H9 (cell line): ENCODE results near the gene CEP41. TPM values are rescaled to one million over a fixed set of nuclear protein-coding genes. Genes with fewer than 3 reads are reported as not detected.

Experiments
- DNase-seq: peaks from one replicate; pipeline ENCODE4 v3.0.0-alpha.2; 2017
- H2AFZ ChIP-seq: one replicate; pipeline ENCODE4 v1.6.1; 2013; ENCODE audit warnings: mild to moderate bottlenecking, low read length, control low read depth, moderate library complexity
- H2AK5ac ChIP-seq: 2 replicates; pipeline ENCODE4 v1.6.1; 2013; ENCODE audit warnings: low read length, control low read depth, mixed read lengths; ENCODE audit not compliant: insufficient read length
- H2BK120ac ChIP-seq: one replicate; pipeline ENCODE4 v1.6.1; 2013; ENCODE audit warnings: low read depth, mild to moderate bottlenecking, low read length, control low read depth, inconsistent platforms; ENCODE audit not compliant: poor library complexity, severe bottlenecking
- H2BK12ac ChIP-seq: 2 replicates; pipeline ENCODE4 v1.6.1; 2013; ENCODE audit warnings: low read length, control low read depth, mixed read lengths, low read depth; ENCODE audit not compliant: insufficient read length
- H2BK15ac ChIP-seq: 2 replicates; pipeline ENCODE4 v1.6.1; 2013; ENCODE audit warnings: low read depth, low read length, control low read depth
- H2BK20ac ChIP-seq: one replicate; pipeline ENCODE4 v1.6.1; 2013; ENCODE audit warnings: low read depth, mild to moderate bottlenecking, low read length, control low read depth, inconsistent platforms; ENCODE audit not compliant: poor library complexity, severe bottlenecking
- H2BK5ac ChIP-seq: 2 replicates; pipeline ENCODE4 v1.6.1; 2013; ENCODE audit warnings: low read length, control low read depth, mixed read lengths; ENCODE audit not compliant: insufficient read length
- H3K14ac ChIP-seq: 2 replicates; pipeline ENCODE4 v1.6.1; 2013; ENCODE audit warnings: low read length, control low read depth; ENCODE audit not compliant: insufficient read depth
- H3K18ac ChIP-seq: 2 replicates; pipeline ENCODE4 v1.6.1; 2013; ENCODE audit warnings: low read depth, mild to moderate bottlenecking, mixed read lengths, low read length, control low read depth; ENCODE audit not compliant: insufficient read length
- H3K23ac ChIP-seq: 2 replicates; pipeline ENCODE4 v1.6.1; 2013; ENCODE audit warnings: low read length, control low read depth, mixed read lengths, low read depth; ENCODE audit not compliant: insufficient read length
- H3K23me2 ChIP-seq: 2 replicates; pipeline ENCODE4 v1.6.1; 2013; ENCODE audit warnings: low read depth, mild to moderate bottlenecking, mixed read lengths, low read length, control low read depth; ENCODE audit not compliant: insufficient read length, poor library complexity, severe bottlenecking
- H3K27ac ChIP-seq: 2 replicates; pipeline ENCODE4 v1.5.1; 2013; ENCODE audit warnings: low read length, control low read depth, mixed read lengths, low read depth; ENCODE audit not compliant: insufficient read length
- H3K27me3 ChIP-seq: 2 replicates; pipeline ENCODE4 v1.6.1; 2013; ENCODE audit warnings: low read length, control low read depth, inconsistent platforms; ENCODE audit not compliant: insufficient read depth
- H3K4ac ChIP-seq: 2 replicates; pipeline ENCODE4 v1.6.1; 2013; ENCODE audit warnings: low read depth, mild to moderate bottlenecking, control low read depth, inconsistent platforms, low read length, moderate library complexity
- H3K4me1 ChIP-seq: 2 replicates; pipeline ENCODE4 v1.6.1; 2013; ENCODE audit warnings: low read length, control low read depth, inconsistent platforms; ENCODE audit not compliant: insufficient read depth
- H3K4me2 ChIP-seq: 2 replicates; pipeline ENCODE4 v1.6.1; 2013; ENCODE audit warnings: low read length, control low read depth, mixed read lengths; ENCODE audit not compliant: insufficient read length, insufficient read depth
- H3K56ac ChIP-seq: 2 replicates; pipeline ENCODE4 v1.6.1; 2013; ENCODE audit warnings: low read depth, mild to moderate bottlenecking, mixed read lengths, low read length, control low read depth; ENCODE audit not compliant: insufficient read length
- H3K79me1 ChIP-seq: 2 replicates; pipeline ENCODE4 v1.6.1; 2013; ENCODE audit warnings: low read depth, mild to moderate bottlenecking, moderate library complexity, low read length, control low read depth, inconsistent platforms; ENCODE audit not compliant: insufficient read depth, poor library complexity, severe bottlenecking
- H3K79me2 ChIP-seq: 2 replicates; pipeline ENCODE4 v1.6.1; 2013; ENCODE audit warnings: low read length, control low read depth, inconsistent platforms; ENCODE audit not compliant: insufficient read depth
- H3K9ac ChIP-seq: 2 replicates; pipeline ENCODE4 v1.6.1; 2013; ENCODE audit warnings: low read length, control low read depth, mixed read lengths; ENCODE audit not compliant: insufficient read length; ENCODE audit errors: extremely low read depth
- H3K9me3 ChIP-seq: one replicate; pipeline ENCODE4 v1.6.1; 2013; ENCODE audit warnings: low read depth, low read length, inconsistent platforms; ENCODE audit not compliant: control insufficient read depth
- H3T11ph ChIP-seq: one replicate; pipeline ENCODE4 v1.6.1; 2013; ENCODE audit warnings: mild to moderate bottlenecking, low read length, control low read depth, inconsistent platforms
- H4K20me1 ChIP-seq: one replicate; pipeline ENCODE4 v1.6.1; 2013; ENCODE audit not compliant: control insufficient read depth, insufficient read length, insufficient read depth
- H4K5ac ChIP-seq: 2 replicates; pipeline ENCODE4 v1.6.1; 2013; ENCODE audit warnings: low read depth, mild to moderate bottlenecking, mixed read lengths, low read length, control low read depth; ENCODE audit not compliant: insufficient read length
- H4K8ac ChIP-seq: replicated peaks from 2 replicates; pipeline ENCODE4 v1.6.1; 2013; ENCODE audit warnings: low read length, control low read depth, mixed read lengths, low read depth; ENCODE audit not compliant: insufficient read length
- H4K91ac ChIP-seq: 2 replicates; pipeline ENCODE4 v1.6.1; 2013; ENCODE audit warnings: low read depth, mild to moderate bottlenecking, moderate library complexity, mixed read lengths, low read length, control low read depth; ENCODE audit not compliant: insufficient read length
- H3K27ac Mint-ChIP-seq, 3 experiments: 2 replicates in 2 of 3; 3 replicates in 1 of 3; pipeline ENCODE4 v1.8.0; 2020 to 2021; ENCODE audit warnings: mixed read lengths in 3 of 3, mild to moderate bottlenecking in 1 of 3, moderate library complexity in 1 of 3
- H3K27me3 Mint-ChIP-seq: 2 replicates; pipeline ENCODE4 v1.8.0; 2021; ENCODE audit warnings: low read depth, mild to moderate bottlenecking, moderate library complexity, mixed read lengths
- H3K36me3 Mint-ChIP-seq, 3 experiments: 2 replicates in 2 of 3; 3 replicates in 1 of 3; pipeline ENCODE4 v1.8.0; 2020 to 2021; ENCODE audit warnings: low read depth in 3 of 3, mixed read lengths in 3 of 3; ENCODE audit not compliant: insufficient read depth in 1 of 3
- H3K4me1 Mint-ChIP-seq, 2 experiments: 2 replicates each; pipeline ENCODE4 v1.8.0; 2020; ENCODE audit warnings: mixed read lengths in 2 of 2
- H3K4me3 Mint-ChIP-seq, 2 experiments: 2 replicates in 1 of 2; 3 replicates in 1 of 2; pipeline ENCODE4 v1.8.0; 2020 to 2021; ENCODE audit warnings: mild to moderate bottlenecking in 2 of 2, mixed read lengths in 2 of 2, moderate library complexity in 1 of 2
- H3K9me3 Mint-ChIP-seq, 2 experiments: 2 replicates in 1 of 2; 3 replicates in 1 of 2; pipeline ENCODE4 v1.8.0; 2020; ENCODE audit warnings: mild to moderate bottlenecking in 2 of 2, mixed read lengths in 2 of 2, moderate library complexity in 1 of 2
- WGBS: extraction: QIAGEN DNeasy Blood & Tissue Kit; methylation state at CpG from one replicate; pipeline ENCODE4 v1.1.7; 2013; ENCODE audit warnings: missing lambda C conversion rate, low lambda C conversion rate, mixed read lengths; ENCODE audit not compliant: insufficient read length; ENCODE audit errors: extremely low coverage; 5-methylcytosine and 5-hydroxymethylcytosine counted together
- total RNA-seq: library from RNA; stranded (reverse); gene quantifications from 2 replicates; pipeline ENCODE4 v1.2.1, GENCODE V29; 2021
- TF ChIP-seq, protein P1 (sequence below): fragments of 200-600 bp; sonication (generic); conservative IDR thresholded peaks from 3 replicates; pipeline ENCODE4 v1.8.0; 2021; ENCODE audit warnings: antibody characterized with exemption, mild to moderate bottlenecking

Gene CEP41
- total RNA-seq, 1 experiment from 2014 or later, result 9.7 TPM

DNA sequence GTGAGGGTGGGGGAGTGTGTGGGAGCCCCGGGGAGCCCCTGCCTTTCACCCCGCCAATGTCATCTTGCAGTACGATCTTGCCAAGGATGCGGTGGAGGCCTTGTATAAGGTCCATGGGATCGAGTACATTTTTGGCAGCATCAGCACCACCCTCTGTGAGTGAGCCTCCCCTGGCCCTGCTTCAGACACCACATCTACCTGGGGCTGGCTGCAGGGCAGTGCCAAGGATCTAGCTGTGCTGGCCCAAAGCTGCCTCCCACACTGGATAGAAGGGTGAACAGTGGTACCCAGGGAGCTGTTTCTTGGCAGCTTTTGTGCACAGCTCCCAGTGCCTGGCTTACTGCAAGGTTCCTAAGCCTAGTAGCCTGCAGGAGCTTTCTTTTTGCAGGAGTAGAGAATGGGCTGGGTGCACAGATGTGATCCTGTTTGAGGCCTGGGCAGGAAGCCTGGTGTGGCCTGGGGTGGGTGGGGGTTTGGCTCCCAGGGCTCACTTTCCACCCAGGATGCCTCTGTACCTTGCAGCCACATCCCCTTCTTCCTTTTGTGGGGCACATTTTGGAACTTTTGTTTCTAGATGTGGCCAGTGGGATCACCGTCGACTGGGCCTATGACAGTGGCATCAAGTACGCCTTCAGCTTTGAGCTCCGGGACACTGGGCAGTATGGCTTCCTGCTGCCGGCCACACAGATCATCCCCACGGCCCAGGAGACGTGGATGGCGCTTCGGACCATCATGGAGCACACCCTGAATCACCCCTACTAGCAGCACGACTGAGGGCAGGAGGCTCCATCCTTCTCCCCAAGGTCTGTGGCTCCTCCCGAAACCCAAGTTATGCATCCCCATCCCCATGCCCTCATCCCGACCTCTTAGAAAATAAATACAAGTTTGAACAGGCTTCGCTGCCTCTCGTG, 72.7 kb downstream of the CEP41 start:
- no CpG with 5 or more reads among the region's 19 CpGs for WGBS
- H3K23ac ChIP-seq, result no peak overlapping the region
- H3K18ac ChIP-seq, result no peak overlapping the region
- H3K23me2 ChIP-seq, result no peaks in the 10 kb centered on the region
- peaks cover 22 to 24% of the 10 kb centered on the region in 2 experiments for H3K4me1 Mint-ChIP-seq
- no peak overlapping the region for H4K91ac ChIP-seq
- no peaks in the 10 kb centered on the region for H3K27me3 Mint-ChIP-seq
- TF ChIP-seq, protein P1, sequence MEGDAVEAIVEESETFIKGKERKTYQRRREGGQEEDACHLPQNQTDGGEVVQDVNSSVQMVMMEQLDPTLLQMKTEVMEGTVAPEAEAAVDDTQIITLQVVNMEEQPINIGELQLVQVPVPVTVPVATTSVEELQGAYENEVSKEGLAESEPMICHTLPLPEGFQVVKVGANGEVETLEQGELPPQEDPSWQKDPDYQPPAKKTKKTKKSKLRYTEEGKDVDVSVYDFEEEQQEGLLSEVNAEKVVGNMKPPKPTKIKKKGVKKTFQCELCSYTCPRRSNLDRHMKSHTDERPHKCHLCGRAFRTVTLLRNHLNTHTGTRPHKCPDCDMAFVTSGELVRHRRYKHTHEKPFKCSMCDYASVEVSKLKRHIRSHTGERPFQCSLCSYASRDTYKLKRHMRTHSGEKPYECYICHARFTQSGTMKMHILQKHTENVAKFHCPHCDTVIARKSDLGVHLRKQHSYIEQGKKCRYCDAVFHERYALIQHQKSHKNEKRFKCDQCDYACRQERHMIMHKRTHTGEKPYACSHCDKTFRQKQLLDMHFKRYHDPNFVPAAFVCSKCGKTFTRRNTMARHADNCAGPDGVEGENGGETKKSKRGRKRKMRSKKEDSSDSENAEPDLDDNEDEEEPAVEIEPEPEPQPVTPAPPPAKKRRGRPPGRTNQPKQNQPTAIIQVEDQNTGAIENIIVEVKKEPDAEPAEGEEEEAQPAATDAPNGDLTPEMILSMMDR, result no peak
- no peak overlapping the region for H2AFZ ChIP-seq
- H3K27ac ChIP-seq, result no peak overlapping the region
- H3K9ac ChIP-seq, result no peak overlapping the region
- no peak overlapping the region for H2BK12ac ChIP-seq
- H3K4me2 ChIP-seq, result no peak overlapping the region
- no peaks in the 10 kb centered on the region for H4K20me1 ChIP-seq
- H3K27me3 ChIP-seq, result no peaks in the 10 kb centered on the region
- no peak overlapping the region for H2BK5ac ChIP-seq
- no peak overlapping the region for H3T11ph ChIP-seq
- H3K14ac ChIP-seq, result no peak overlapping the region
- no peak overlapping the region for H2BK15ac ChIP-seq
- no peaks in the 10 kb centered on the region for H3K79me1 ChIP-seq
- no peak overlapping the region for H2AK5ac ChIP-seq
- no peak overlapping the region for H3K56ac ChIP-seq
- H2BK20ac ChIP-seq, result no peak overlapping the region
- peaks cover 3 to 4% of the 10 kb centered on the region in 2 experiments; a peak in 3 of 5 replicates for H3K9me3 Mint-ChIP-seq
- no peak overlapping the region for H3K27ac Mint-ChIP-seq
- H3K4me1 ChIP-seq, result no peaks in the 10 kb centered on the region; the same call in 1 of the 2 replicates
- H2BK120ac ChIP-seq, result no peak overlapping the region
- no peaks in the 10 kb centered on the region for H3K79me2 ChIP-seq
- H4K5ac ChIP-seq, result no peak overlapping the region
- no peaks in the 10 kb centered on the region; a peak in 2 of 7 replicates for H3K36me3 Mint-ChIP-seq
- no peak for DNase-seq
- no peaks in the 10 kb centered on the region for H3K9me3 ChIP-seq
- H3K4me3 Mint-ChIP-seq, result no peak overlapping the region
- H4K8ac ChIP-seq, result no peak overlapping the region
- no peak overlapping the region for H3K4ac ChIP-seq
